A549 (cell line): ENCODE data around the gene TSNAX. TPM values are rescaled to one million over a fixed set of nuclear protein-coding genes. Genes with fewer than 3 reads are reported as not detected.

Experiments used
- ATAC-seq, 2 experiments: fragments of 200-7000 bp in 1 of 2; fragments of >200 bp in 1 of 2; cut with Nextera tagmentation in 1 of 2; cut with Tn5 transposase in 1 of 2; 3 replicates each; pipeline versions ENCODE4 v1.8.0 to v1.9.1; 2018 to 2020; ENCODE audit warnings: mild to moderate bottlenecking in 1 of 2, moderate library complexity in 1 of 2
- CTCF ChIA-PET: fragments of 300-600 bp; sonication (Branson Sonifier 250); formaldehyde crosslinking; extraction: SDS; loops from one replicate; lab custom pipeline; 2021; ENCODE audit warnings: antibody characterized with exemption, inconsistent platforms; lab: Yijun Ruan, JAX
- POLR2A ChIA-PET: fragments of 350-600 bp; formaldehyde crosslinking; extraction: SDS; loops from one replicate; lab custom pipeline; 2021; ENCODE audit warnings: antibody characterized with exemption, inconsistent platforms; lab: Yijun Ruan, JAX
- DNase-seq, 2 experiments: peaks; one replicate each; pipeline versions ENCODE4 v3.0.0 to v3.0.0-alpha.2; 2011 to 2016; ENCODE audit warnings: low read depth in 1 of 2, low spot score in 1 of 2
- FAIRE-seq: peaks from 2 replicates; lab custom pipeline; 2011; peaks lifted over from hg19 to GRCh38; lab: Jason Lieb, UNC
- H3K27ac ChIP-seq, 2 experiments: fragments of >200 bp; sonication (Bioruptor Twin); formaldehyde crosslinking; 3 replicates each; pipeline ENCODE4 v1.5.1; 2016 to 2017
- H3K4me1 ChIP-seq: fragments of >200 bp; sonication (Bioruptor Twin); formaldehyde crosslinking; 3 replicates; pipeline ENCODE4 v1.6.1; 2016
- H3K4me2 ChIP-seq: fragments of >200 bp; sonication (Bioruptor Twin); formaldehyde crosslinking; 3 replicates; pipeline ENCODE4 v1.6.1; 2016
- H3K4me3 ChIP-seq: fragments of >200 bp; sonication (Bioruptor Twin); formaldehyde crosslinking; 3 replicates; pipeline ENCODE4 v1.5.1; 2016
- H3K9me3 ChIP-seq: fragments of >200 bp; sonication (Bioruptor Twin); formaldehyde crosslinking; 3 replicates; pipeline ENCODE4 v1.6.1; 2016
- BCL3 ChIP-seq: fragments of >200 bp; sonication (Bioruptor Twin); formaldehyde crosslinking; IDR thresholded peaks from 3 replicates; pipeline ENCODE4 v1.6.1; 2016
- CBX2 ChIP-seq: fragments of 200-600 bp; sonication (generic); IDR thresholded peaks from 2 replicates; pipeline ENCODE4 v1.6.1; 2016; ENCODE audit warnings: low read depth, mild to moderate bottlenecking, borderline replicate concordance
- CHD2 ChIP-seq: fragments of 150-350 bp; IDR thresholded peaks from 2 replicates; pipeline ENCODE4 v1.6.1; 2014; ENCODE audit warnings: low read length; ENCODE audit not compliant: partially characterized antibody
- CHD4 ChIP-seq: fragments of 200-600 bp; sonication (generic); IDR thresholded peaks from 2 replicates; pipeline ENCODE4 v1.6.1; 2016; ENCODE audit warnings: antibody characterized with exemption, mild to moderate bottlenecking, borderline replicate concordance
- CTCF ChIP-seq: fragments of >200 bp; sonication (Bioruptor Twin); formaldehyde crosslinking; IDR thresholded peaks from 3 replicates; pipeline ENCODE4 v1.5.1; 2016
- E2F6 ChIP-seq: IDR thresholded peaks from 2 replicates; pipeline ENCODE4 v1.6.1; 2012; ENCODE audit warnings: low read depth, borderline replicate concordance
- EHMT2 ChIP-seq: fragments of 200-600 bp; sonication (generic); IDR thresholded peaks from 2 replicates; pipeline ENCODE4 v1.6.1; 2016; ENCODE audit warnings: antibody characterized with exemption, low read depth, mild to moderate bottlenecking, moderate library complexity
- EP300 ChIP-seq, 2 experiments: fragments of >200 bp; sonication (Bioruptor Twin); formaldehyde crosslinking; IDR thresholded peaks; 2 replicates in 1 of 2; 3 replicates in 1 of 2; pipeline ENCODE4 v1.6.1; 2016 to 2017
- FOSB ChIP-seq: fragments of 250-450 bp; sonication (Bioruptor Pico); IDR thresholded peaks from 2 replicates; pipeline ENCODE4 v1.5.0; 2020; ENCODE audit warnings: mild to moderate bottlenecking, moderate library complexity
- FOSL2 ChIP-seq, 2 experiments: fragments of 450-650 bp in 1 of 2; fragments of >200 bp in 1 of 2; sonication (Bioruptor Twin) in 1 of 2; formaldehyde crosslinking; IDR thresholded peaks; 2 replicates each; pipeline versions ENCODE4 v1.5.0 to v1.6.1; 2016 to 2020; ENCODE audit warnings: mild to moderate bottlenecking in 1 of 2, moderate library complexity in 1 of 2
- GATA3 ChIP-seq: IDR thresholded peaks from 2 replicates; pipeline ENCODE4 v1.6.1; 2012; ENCODE audit warnings: borderline replicate concordance
- HMGXB4 ChIP-seq: fragments of 250-450 bp; sonication (Bioruptor Pico); IDR thresholded peaks from 2 replicates; pipeline ENCODE4 v1.5.0; 2021; ENCODE audit warnings: mild to moderate bottlenecking, moderate library complexity, borderline replicate concordance
- HOXB5 ChIP-seq: fragments of 250-450 bp; sonication (Bioruptor Pico); IDR thresholded peaks from 2 replicates; pipeline ENCODE4 v1.5.0; 2020; ENCODE audit warnings: mild to moderate bottlenecking, moderate library complexity
- JUN ChIP-seq, 2 experiments: fragments of >200 bp; sonication (Bioruptor Twin); formaldehyde crosslinking; IDR thresholded peaks; 2 replicates in 1 of 2; 3 replicates in 1 of 2; pipeline ENCODE4 v1.6.1; 2016 to 2017
- JUNB ChIP-seq: fragments of >200 bp; sonication (Bioruptor Twin); formaldehyde crosslinking; IDR thresholded peaks from 2 replicates; pipeline ENCODE4 v1.6.1; 2016
- MAFK ChIP-seq: fragments of 450-650 bp; IDR thresholded peaks from 2 replicates; pipeline ENCODE4 v1.6.1; 2014; ENCODE audit not compliant: partially characterized antibody
- NPAS2 ChIP-seq: fragments of 250-450 bp; sonication (Bioruptor Pico); IDR thresholded peaks from 2 replicates; pipeline ENCODE4 v1.8.0; 2022; ENCODE audit warnings: mild to moderate bottlenecking, moderate library complexity, borderline replicate concordance
- RARB ChIP-seq: fragments of 250-450 bp; sonication (Bioruptor Pico); IDR thresholded peaks from 2 replicates; pipeline ENCODE4 v1.8.0; 2021; ENCODE audit warnings: mild to moderate bottlenecking, moderate library complexity
- RFX5 ChIP-seq: fragments of 450-650 bp; IDR thresholded peaks from 2 replicates; pipeline ENCODE4 v1.7.1; 2014; ENCODE audit warnings: antibody characterized with exemption, mild to moderate bottlenecking, moderate library complexity
- TP53 ChIP-seq: fragments of 250-450 bp; sonication (Bioruptor Pico); IDR thresholded peaks from 2 replicates; pipeline ENCODE4 v1.5.0; 2021; ENCODE audit warnings: mild to moderate bottlenecking, moderate library complexity
- USF2 ChIP-seq: fragments of 450-650 bp; IDR thresholded peaks from 2 replicates; pipeline ENCODE4 v1.6.1; 2014; ENCODE audit warnings: antibody characterized with exemption
- ZFP36 ChIP-seq: fragments of 450-650 bp; IDR thresholded peaks from 2 replicates; pipeline ENCODE4 v1.6.1; 2014; ENCODE audit warnings: borderline replicate concordance; ENCODE audit not compliant: partially characterized antibody
- ZNF302 ChIP-seq: fragments of 250-450 bp; sonication (Bioruptor Pico); IDR thresholded peaks from 2 replicates; pipeline ENCODE4 v1.9.0; 2021; ENCODE audit warnings: inconsistent platforms, mild to moderate bottlenecking, moderate library complexity
- ZSCAN20 ChIP-seq: fragments of 250-450 bp; sonication (Bioruptor Pico); IDR thresholded peaks from 2 replicates; pipeline ENCODE4 v1.8.0; 2022; ENCODE audit warnings: mild to moderate bottlenecking, moderate library complexity
- WGBS: methylation state at CpG from one replicate; pipeline ENCODE4 v1.1.6; 2017; ENCODE audit errors: missing lambda C conversion rate; 5-methylcytosine and 5-hydroxymethylcytosine counted together
- polyA plus RNA-seq, 4 experiments: library from polyadenylated mRNA; depleted of rRNA in 3 of 4; stranded (reverse); fragments of >200 nt; fragmentation: RNase III in 1 of 4; extraction: RNeasy Plus Mini Kit Qiagen cat#74134 plus additional on column Dnase treatment in 1 of 4; gene quantifications; 2 replicates in 3 of 4; 3 replicates in 1 of 4; pipeline ENCODE4 v1.2.3, GENCODE V29; 2011 to 2017

TSNAX gene
- polyA plus RNA-seq, 2 of the 4 experiments (the other 2 are of a cell fraction) = 48.5 to 58.3 TPM

- no peak overlapping the region for H3K4me2 ChIP-seq
- ChIA-PET CTCF (interaction anchor here (1.8 kb wide), 1 partner anchor 10 kb away, joined by 5 read pairs; no protein-coding TSS in a partner anchor), POLR2A (no interaction called here)
- TF ChIP-seq CBX2 (no peak), NPAS2 (no peak), MAFK (peak; percentile 94)
- FAIRE-seq (no peak), ATAC-seq (no peak), DNase-seq (no peak)
- 83% methylated on average over 6 of the region's 6 CpGs for WGBS
- no peaks in the 10 kb centered on the region for H3K9me3 ChIP-seq
- peak overlapping the region in 1 of 2 experiments; percentile 54; a peak in 3 of 6 replicates for H3K27ac ChIP-seq
- H3K4me1 ChIP-seq = peaks cover 22% of the 10 kb centered on the region; the same call in 2 of the 3 replicates
- H3K4me3 ChIP-seq = no peak overlapping the region
Measured at GRCh38 chr1:231508497-231508896, 20.0 kb upstream of the TSNAX start.

- no peaks in the 10 kb centered on the region for H3K9me3 ChIP-seq
- 93% methylated on average over 6 of the region's 6 CpGs for WGBS
- peak overlapping the region in 1 of 2 experiments; percentile 54; a peak in 3 of 6 replicates for H3K27ac ChIP-seq
- TF ChIP-seq ZFP36 (no peak), BCL3 (no peak), RARB (CRISPR knock-in tag) (no peak), ZNF302 (CRISPR knock-in tag) (no peak), E2F6 (no peak), TP53 (CRISPR knock-in tag) (no peak), CHD4 (no peak), CHD2 (no peak), HMGXB4 (CRISPR knock-in tag) (no peak), NPAS2 (no peak), RFX5 (no peak)
- H3K4me3 ChIP-seq = no peak overlapping the region
- FAIRE-seq = no peak
- no peak for DNase-seq
- CTCF ChIA-PET = interaction anchor here (1.1 to 1.8 kb wide), 2 partner anchors 10 to 81 kb away, joined by 3 to 5 read pairs; no protein-coding TSS in a partner anchor
- no peak overlapping the region for H3K4me2 ChIP-seq
- peaks cover 22% of the 10 kb centered on the region; the same call in 2 of the 3 replicates for H3K4me1 ChIP-seq
- no peak for ATAC-seq
- POLR2A ChIA-PET = no interaction called here
Measured at GRCh38 chr1:231508941-231509340, 19.5 kb upstream of the TSNAX start.

- DNase-seq (peak; percentile 19 to 72), ATAC-seq (peak; percentile 78 to 84), FAIRE-seq (peak; percentile 88)
- Histone ChIP-seq H3K4me2 (peak overlapping the region; percentile 44), H3K27ac (peak overlapping the region; percentile 64 to 79), H3K4me3 (no peak overlapping the region), H3K4me1 (peaks cover 22% of the 10 kb centered on the region; the same call in 2 of the 3 replicates), H3K9me3 (no peaks in the 10 kb centered on the region)
- TF ChIP-seq HOXB5 (CRISPR knock-in tag) (no peak), FOSL2 (IDR thresholded peaks at IDR 0.05) (peak; percentile 45; the same call in 1 of the 2 replicates), FOSL2 (CRISPR knock-in tag; IDR thresholded peaks at IDR 0.05) (peak; percentile 54; the same call in 1 of the 2 replicates), JUN (IDR thresholded peaks at IDR 0.05) (peak; percentile 59 to 76; a peak in 4 of 5 replicates), FOSB (CRISPR knock-in tag) (no peak), E2F6 (no peak), EP300 (IDR thresholded peaks at IDR 0.05) (peak; percentile 63 to 93; a peak in 3 of 5 replicates), GATA3 (peak; percentile 77), USF2 (peak; percentile 47; the same call in 1 of the 2 replicates), JUNB (peak; percentile 86), TP53 (CRISPR knock-in tag) (no peak), EHMT2 (no peak), ZSCAN20 (CRISPR knock-in tag) (no peak), CTCF (no peak)
- POLR2A ChIA-PET = no interaction called here
- 63% methylated on average over 2 of the region's 2 CpGs for WGBS
- CTCF ChIA-PET = interaction anchor here (1.6 kb wide), 1 partner anchor 91 kb away, joined by 3 read pairs; no protein-coding TSS in a partner anchor
Measured at GRCh38 chr1:231512147-231512698, 16.2 kb upstream of the TSNAX start.
